DMS114 treated with DMSO at 0.1 percent for 48 hours (cell line): Measurements from ENCODE around the gene RPS6KA4.

Experiments used
- DNase-seq: peaks from one replicate; lab custom pipeline; 2025; ENCODE audit not compliant: unreplicated experiment; lab: John Stamatoyannopoulos, UW

Gene RPS6KA4

GRCh38 chr11:64324692-64325469, 34.1 kb upstream of the RPS6KA4 start:
- no peak for DNase-seq

DNA sequence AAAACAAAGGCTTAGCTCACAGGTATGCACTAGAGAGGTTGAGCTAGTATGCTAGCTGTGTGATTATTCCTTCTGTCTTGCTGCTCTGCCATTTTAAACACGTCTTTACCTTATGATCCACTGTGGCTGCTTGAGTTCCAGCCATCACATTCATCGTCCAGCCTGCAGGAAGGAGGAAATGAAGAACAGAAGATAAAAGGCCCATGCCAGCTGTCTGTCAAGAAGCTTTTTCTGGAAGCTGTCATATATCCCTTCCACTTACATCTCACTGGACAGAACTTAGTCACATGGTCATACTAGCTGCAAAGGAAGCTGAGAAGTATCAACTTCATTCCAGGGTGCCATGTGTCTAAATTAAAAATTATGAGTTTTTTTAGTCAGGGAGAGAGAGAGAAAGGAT, 31.6 kb upstream of the RPS6KA4 start:
- DNase-seq: no peak

DNA sequence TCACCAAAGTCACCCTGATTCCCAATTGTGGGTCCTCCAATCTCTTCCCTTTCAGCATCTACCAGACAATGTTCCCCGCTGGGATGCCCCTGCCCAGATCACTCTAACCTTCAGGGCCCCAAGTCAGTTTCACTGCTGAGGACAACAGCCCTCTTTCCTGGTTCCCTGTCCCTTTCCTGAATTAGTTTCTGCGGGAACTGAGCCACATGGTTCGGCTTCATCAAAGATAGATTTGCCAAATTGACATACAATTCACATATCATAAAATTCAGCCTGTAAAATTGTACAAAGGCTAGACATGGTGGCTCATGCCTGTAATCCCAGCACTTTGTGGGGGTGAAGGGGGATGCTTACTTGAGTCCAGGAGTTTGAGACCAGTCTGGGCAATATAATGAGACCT, 31.0 kb upstream of the RPS6KA4 start:
- no peak for DNase-seq

DNA sequence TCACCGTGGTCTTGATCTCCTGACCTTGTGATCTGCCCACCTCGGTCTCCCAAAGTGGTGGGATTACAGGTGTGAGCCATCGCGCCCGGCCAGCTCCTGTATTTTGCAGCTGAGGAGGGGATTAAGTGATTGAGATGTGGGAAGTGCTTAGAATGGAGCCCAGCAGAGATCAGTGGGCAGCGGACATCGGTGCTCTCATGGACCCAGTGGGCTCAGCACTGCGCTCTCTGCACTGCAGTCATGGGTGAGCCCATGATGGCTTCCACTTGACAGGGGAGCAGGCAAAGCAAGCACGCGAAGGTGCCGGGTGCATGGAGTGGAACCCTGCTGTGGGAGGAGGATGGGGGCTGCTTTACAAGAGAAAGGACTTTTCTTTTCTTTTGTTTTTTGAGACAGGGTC, 28.1 kb upstream of the RPS6KA4 start:
- no peak for DNase-seq

DNA sequence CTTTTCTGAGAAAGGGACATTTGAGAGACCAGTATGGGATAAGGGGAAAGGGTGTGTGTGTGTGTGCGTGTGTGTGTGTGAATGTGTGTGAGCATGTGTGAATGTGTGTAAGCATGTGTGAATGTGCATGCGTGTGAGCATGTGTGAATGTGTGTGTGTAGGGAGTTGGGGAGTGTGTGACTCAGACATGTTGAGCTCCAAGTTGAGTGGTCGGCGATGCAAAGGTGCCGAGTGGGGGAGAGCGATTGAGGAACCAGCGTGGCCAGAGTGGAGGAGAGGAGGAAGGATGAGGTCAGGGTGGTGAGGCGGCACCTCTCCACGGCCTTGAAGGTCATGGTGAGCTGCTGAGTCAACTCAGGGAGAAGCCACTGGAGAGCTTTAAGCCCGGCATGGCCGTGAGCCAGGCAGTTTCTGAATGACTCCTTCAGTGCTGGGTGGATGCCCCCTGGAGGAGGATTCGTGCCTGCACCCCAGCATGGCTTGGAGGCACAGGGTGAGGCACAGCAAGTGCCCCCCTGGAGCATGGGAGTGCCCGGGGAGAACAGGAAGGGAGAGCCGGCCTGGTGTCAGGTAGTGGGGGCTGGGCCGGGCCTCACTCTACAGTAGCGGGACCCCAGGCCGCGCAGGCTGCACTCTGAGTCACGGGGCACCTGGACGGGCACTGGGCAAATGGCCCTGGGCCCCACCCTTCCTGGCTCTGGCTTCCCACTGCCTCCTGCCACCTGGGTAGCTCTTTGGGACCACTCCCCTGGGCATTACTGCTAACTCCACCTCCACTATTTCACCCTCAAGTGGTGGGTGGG, 27.2 kb upstream of the RPS6KA4 start:
- DNase-seq: no peak

DNA sequence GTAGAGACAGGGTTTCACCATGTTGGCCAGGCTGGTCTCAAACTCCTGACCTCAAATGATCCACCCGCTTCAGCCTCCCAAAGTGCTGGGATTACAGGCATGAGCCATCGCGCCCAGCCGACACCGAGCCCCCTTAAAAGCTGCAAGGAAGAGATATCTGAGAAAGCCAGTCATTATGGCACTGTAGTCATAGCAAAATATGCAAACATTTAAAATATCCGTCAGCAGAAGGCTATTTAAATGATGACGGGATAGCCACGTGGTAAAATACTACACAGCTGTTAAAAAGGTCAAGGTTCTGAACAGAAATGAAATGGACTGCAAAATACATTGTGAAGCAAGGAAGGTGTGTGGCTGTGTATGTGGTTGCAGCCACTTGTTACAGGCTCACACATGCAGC, 25.4 kb upstream of the RPS6KA4 start:
- DNase-seq: no peak

DNA sequence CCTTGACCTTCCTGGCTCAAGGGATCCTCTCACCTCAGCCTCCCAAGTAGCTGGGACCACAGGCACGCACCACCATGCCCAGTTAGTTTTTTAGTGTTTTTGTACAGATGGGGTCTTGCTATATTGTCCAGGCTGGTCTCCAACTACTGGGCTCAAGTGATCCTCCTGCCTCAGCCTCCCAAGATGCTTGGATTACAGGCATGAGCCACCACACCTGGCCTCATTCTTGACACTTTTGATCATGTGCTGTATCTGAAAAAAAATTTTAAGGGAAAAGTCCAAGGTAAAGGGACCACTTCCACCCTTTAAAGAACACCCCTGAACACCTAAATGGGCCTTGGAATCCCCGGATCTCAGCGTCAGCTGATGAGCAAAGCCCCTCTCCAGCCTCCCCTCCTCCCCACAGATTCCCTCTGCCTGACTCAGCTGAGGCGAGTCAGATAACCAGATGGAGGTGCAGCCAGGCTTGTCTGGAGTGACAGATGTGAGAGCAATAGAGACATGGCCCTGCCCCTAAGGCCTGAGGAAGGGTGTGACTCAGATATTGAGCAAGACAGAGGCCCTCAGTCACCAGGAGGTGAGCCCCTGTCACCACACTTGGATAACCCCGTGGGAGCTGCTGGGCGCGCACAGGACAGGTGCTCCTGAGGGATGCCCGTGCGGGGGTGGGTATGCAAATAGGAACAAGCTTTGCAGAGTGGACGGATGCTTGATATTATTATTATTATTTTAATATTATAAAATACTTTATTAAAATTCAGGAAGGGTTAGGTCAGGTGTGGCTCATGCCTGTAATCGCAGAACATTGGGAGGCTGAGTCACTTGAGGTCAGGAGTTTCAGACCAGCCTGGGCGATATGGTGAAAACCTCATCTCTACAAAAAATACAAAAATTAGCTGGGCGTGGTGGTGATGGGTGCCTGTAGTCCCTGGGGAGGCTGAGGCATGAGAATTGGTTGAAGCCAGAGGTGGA, 23.9 kb upstream of the RPS6KA4 start:
- DNase-seq: no peak

DNA sequence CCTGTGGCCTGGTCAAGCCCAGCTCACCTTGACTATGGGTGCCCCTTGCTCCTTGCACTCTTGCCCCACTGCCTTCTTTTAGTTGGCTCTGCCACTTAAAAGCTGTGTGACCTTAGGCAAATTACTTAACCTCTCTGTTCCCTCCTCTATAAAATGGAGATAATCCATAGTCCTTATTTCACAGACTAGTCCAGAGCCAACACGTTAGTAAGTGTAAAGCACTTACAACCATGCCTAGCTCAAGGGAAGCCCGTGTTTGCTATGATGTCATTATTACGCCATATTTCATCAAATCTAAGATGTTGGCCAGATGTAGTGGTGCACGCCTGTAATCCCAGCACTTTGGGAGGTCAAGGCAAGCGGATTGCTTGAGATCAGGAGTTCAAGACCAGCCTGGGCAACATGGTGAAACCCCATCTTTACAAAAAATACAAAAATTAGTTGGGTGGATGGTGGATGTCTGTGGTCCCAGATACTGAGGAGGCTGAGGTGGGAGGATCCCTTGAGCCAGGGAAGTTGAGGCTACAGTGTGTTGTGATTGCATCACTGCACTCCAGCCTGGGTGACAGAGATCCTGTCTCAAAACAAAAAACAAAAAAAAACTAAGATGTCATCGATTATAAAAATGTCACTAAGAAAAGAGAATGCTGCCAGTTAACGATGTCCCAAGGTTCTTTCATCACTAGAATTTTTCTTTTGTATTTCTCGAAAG, 21.3 kb upstream of the RPS6KA4 start:
- DNase-seq: no peak

DNA sequence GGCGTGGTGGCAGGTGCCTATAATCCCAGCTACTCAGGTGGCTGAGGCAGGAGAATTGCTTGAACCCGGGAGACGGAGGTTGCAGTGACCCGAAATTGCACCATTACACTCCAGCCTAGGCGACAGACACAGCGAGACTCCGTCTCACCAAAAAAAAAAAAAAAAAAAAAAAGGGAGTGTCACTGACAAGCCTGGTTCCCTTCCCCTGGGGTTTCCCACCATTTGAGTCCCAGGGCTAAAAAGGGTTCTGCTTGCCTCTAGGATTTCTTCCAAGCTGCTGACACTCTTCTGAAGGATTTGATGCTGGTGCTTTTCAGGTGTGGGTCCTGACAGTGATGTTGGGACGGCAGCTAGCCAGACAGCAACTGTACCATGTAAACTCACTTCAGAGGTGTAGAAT, 20.2 kb upstream of the RPS6KA4 start:
- DNase-seq: no peak

GRCh38 chr11:64339286-64339685, 19.7 kb upstream of the RPS6KA4 start:
- DNase-seq: no peak

GRCh38 chr11:64339754-64340408, 19.1 kb upstream of the RPS6KA4 start, which contains the start of gene CCDC88B:
TSS of gene CCDC88B (plus strand) at chr11:64340204. CDS start at chr11:64340267, 63 bp downstream.
- no peak for DNase-seq

DNA sequence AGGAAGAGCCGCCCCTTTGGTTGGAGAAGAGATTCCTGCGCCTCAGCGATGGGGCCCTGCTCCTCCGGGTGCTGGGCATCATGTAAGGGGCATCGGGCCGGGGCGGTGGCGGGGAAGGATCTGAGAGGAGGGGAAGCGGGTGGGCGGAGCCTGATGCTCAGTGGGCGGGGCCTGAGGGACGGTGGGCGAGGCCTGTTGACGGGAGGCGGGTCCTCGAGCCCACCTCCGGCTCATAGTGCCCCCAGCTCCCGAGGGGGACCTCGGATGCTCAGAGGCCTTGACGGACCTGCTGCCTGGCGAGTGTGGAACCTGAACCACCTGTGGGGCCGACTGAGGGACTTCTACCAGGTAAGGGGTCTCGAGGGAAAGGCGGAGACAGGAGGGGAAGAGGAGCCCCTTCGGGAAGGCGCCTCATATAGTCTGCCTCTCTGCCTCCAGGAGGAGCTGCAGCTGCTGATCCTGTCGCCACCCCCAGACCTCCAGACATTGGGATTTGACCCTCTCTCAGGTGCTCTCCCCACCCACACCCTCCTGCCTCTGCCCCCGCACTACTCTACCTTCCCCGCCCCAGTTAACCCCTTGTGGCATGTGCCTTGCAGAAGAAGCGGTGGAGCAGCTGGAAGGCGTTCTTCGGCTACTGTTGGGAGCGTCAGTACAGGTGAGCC, 18.2 kb upstream of the RPS6KA4 start:
- no peak for DNase-seq

GRCh38 chr11:64341429-64341828, 17.5 kb upstream of the RPS6KA4 start:
- no peak for DNase-seq

DNA sequence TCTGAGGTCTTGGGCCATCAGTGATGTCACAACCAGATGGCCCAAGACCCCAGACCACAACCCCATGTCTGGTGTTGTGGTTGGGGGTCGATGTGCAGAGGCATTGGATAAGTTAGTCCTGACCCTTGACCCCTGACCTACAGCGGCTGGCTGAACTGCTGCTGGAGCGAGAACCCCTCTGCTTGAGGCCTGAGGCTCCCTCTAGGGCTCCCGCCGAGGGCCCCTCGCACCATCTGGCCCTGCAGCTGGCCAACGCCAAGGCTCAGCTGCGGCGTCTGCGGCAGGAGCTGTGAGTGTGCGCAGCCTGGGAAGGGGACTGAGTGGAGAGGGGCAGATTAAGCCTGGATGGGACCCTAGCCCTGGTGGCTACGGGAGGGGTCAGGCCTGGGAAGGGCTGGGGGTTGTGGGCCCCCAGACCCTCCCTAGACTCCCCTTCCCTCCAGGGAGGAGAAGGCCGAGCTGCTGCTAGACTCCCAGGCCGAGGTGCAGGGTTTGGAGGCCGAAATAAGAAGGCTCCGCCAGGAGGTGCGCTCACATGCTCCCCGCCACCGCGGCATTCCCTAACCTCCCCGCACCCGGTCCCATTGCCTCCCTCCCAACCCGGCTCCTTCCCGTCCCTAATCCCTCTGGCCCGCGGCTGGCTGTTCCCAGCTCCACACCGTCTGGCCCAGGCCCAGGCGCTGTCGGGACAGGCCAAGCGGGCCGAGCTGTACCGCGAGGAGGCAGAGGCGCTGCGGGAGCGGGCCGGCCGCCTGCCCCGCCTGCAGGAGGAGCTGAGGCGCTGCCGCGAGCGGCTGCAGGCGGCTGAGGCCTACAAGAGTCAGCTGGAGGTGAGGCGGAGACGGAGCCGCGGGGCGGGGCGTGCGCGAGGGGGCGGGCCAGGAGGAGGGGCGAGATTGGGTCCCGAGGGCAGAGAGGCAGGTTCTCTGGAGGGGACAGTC, 16.8 kb upstream of the RPS6KA4 start:
- DNase-seq: peak; percentile 62

DNA sequence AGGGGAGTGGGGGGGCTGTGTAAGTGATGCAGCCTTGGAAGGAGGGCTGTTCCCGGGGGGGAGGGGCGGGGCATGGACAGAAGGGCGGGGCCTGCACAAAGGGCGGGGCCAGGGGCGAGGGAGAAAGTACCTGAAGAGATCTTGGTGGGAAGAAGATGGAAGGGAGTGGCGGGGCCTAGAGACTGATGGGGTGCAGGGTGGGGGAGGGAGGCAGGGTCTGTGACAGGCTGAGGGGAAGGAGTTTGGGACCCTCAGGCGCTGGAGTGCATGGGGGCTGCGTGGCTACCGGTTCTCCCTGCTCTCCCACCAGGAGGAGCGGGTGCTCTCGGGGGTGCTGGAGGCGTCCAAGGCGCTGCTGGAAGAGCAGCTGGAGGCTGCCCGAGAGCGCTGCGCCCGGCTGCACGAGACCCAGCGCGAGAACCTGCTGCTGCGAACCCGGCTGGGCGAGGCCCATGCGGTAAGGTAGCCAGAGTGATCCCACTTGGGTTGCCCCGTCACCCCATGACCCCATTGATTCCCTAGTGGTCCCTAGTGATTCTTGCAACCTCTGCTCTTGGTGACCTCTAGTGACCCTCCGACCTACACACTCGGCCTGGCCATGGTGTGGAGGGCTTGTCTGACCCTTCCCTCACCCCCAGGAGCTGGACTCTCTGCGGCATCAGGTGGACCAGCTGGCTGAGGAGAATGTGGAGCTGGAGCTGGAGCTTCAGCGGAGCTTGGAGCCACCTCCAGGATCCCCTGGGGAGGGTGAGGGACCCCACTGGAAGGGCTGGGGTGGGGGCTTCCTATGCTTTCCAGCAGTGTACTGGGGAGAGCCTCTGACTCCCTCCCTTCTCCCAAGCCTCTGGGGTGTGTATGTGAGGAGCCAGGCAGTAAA, 15.9 kb upstream of the RPS6KA4 start:
- DNase-seq: no peak

- no peak for DNase-seq
Observed at GRCh38 chr11:64343767-64344559, 15.0 kb upstream of the RPS6KA4 start.

DNA sequence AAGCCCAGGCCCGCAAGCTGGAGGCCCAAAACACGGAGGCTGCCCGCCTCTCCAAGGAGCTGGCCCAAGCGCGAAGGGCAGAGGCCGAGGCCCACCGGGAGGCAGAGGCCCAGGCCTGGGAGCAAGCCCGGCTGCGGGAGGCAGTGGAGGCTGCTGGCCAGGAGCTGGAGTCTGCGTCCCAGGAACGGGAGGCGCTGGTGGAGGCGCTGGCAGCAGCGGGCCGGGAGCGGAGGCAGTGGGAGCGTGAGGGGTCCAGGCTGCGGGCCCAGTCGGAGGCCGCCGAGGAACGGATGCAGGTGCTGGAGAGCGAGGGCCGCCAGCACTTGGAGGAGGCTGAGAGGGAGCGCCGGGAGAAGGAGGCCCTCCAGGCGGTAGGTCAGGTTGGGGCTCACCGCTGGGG, 14.2 kb upstream of the RPS6KA4 start:
- no peak for DNase-seq
